Osteoblast (primary cell): ENCODE results near the gene SMC1A. TPM values are rescaled to one million over a fixed set of nuclear protein-coding genes. Genes with fewer than 3 reads are reported as not detected.
"Not testable (repeated sequence)": the region's sequence is repeated elsewhere in the genome, so short reads cannot be mapped to it uniquely, and the experiment has no call there.

ENCODE experiments used
- DNase-seq: peaks from one replicate; pipeline ENCODE4 v3.0.0; 2011; ENCODE audit warnings: low spot score, mixed read lengths; ENCODE audit not compliant: insufficient read length; ENCODE audit errors: missing footprints
- H2AFZ ChIP-seq: 2 replicates; pipeline ENCODE4 v1.6.0; 2011; ENCODE audit warnings: mild to moderate bottlenecking, low read length
- H3K27ac ChIP-seq: 2 replicates; pipeline ENCODE4 v1.5.1; 2011; ENCODE audit warnings: mild to moderate bottlenecking, low read depth, low read length, moderate library complexity
- H3K27me3 ChIP-seq: 2 replicates; pipeline ENCODE4 v1.6.0; 2012; ENCODE audit warnings: mild to moderate bottlenecking, control low read depth, inconsistent platforms, low read length, moderate library complexity; ENCODE audit not compliant: insufficient read depth
- H3K36me3 ChIP-seq: 2 replicates; pipeline ENCODE4 v1.5.1; 2011; ENCODE audit warnings: mild to moderate bottlenecking, low read length, control low read depth, moderate library complexity; ENCODE audit not compliant: insufficient read depth
- H3K4me1 ChIP-seq: 2 replicates; pipeline ENCODE4 v1.5.1; 2011; ENCODE audit warnings: mild to moderate bottlenecking, low read length, control low read depth, moderate library complexity; ENCODE audit not compliant: insufficient read depth
- H3K4me2 ChIP-seq: 2 replicates; pipeline ENCODE4 v1.6.0; 2011; ENCODE audit warnings: mild to moderate bottlenecking, low read length; ENCODE audit not compliant: insufficient read depth
- H3K4me3 ChIP-seq: fragments of 200-600 bp; sonication (generic); 3 replicates; pipeline ENCODE4 v1.5.1; 2012; ENCODE audit warnings: mild to moderate bottlenecking, low read length, inconsistent platforms; ENCODE audit not compliant: insufficient read depth
- H3K79me2 ChIP-seq: 2 replicates; pipeline ENCODE4 v1.6.0; 2012; ENCODE audit warnings: mild to moderate bottlenecking, low read length, control low read depth, inconsistent platforms; ENCODE audit not compliant: insufficient read depth
- H3K9me3 ChIP-seq: 2 replicates; pipeline ENCODE4 v1.5.1; 2011; ENCODE audit warnings: low read depth, low read length, control low read depth
- H4K20me1 ChIP-seq: 2 replicates; pipeline ENCODE4 v1.6.0; 2012; ENCODE audit warnings: mild to moderate bottlenecking, low read length, control low read depth; ENCODE audit not compliant: insufficient read depth
- CTCF ChIP-seq: IDR thresholded peaks from 2 replicates; pipeline ENCODE4 v1.5.1; 2011; ENCODE audit warnings: mild to moderate bottlenecking, low read depth, low read length, moderate library complexity; ENCODE audit errors: extremely low read depth
- total RNA-seq: library from RNA; depleted of rRNA; stranded (reverse); fragments of >200 nt; gene quantifications from 2 replicates; pipeline ENCODE4 v1.2.3, GENCODE V29; 2012

The SMC1A gene
- total RNA-seq, 1 donor = 14.8 TPM

- no peak for TF ChIP-seq CTCF
- peaks cover 8% of the 10 kb centered on the region for H3K4me1 ChIP-seq
- H3K27me3 ChIP-seq = no peaks in the 10 kb centered on the region
- H3K4me3 ChIP-seq = no peak overlapping the region
- no peak for DNase-seq
- no peak overlapping the region for H3K27ac ChIP-seq
- no peaks in the 10 kb centered on the region for H3K79me2 ChIP-seq
- peaks cover 21% of the 10 kb centered on the region for H3K36me3 ChIP-seq
- H2AFZ ChIP-seq = no peak overlapping the region
- H3K9me3 ChIP-seq = no peaks in the 10 kb centered on the region
- no peak overlapping the region for H3K4me2 ChIP-seq
- H4K20me1 ChIP-seq = no peaks in the 10 kb centered on the region
Measured at GRCh38 chrX:53376888-53377287, 45.6 kb downstream of the SMC1A start.

- Histone ChIP-seq H3K4me1 (peaks cover 8% of the 10 kb centered on the region), H3K27ac (no peak overlapping the region), H3K79me2 (no peaks in the 10 kb centered on the region), H3K4me2 (no peak overlapping the region), H3K4me3 (no peak overlapping the region), H3K9me3 (no peaks in the 10 kb centered on the region), H2AFZ (no peak overlapping the region), H3K27me3 (no peaks in the 10 kb centered on the region), H4K20me1 (no peaks in the 10 kb centered on the region), H3K36me3 (peaks cover 9% of the 10 kb centered on the region)
- DNase-seq = peak; percentile 15
- no peak for TF ChIP-seq CTCF
Measured at GRCh38 chrX:53374923-53375322, 47.5 kb downstream of the SMC1A start.

GRCh38 chrX:53374222-53374820 is 48.1 kb downstream of the SMC1A start:
- Histone ChIP-seq H3K27me3 (no peaks in the 10 kb centered on the region), H3K79me2 (no peaks in the 10 kb centered on the region), H3K4me2 (no peak overlapping the region), H2AFZ (no peak overlapping the region), H4K20me1 (no peaks in the 10 kb centered on the region), H3K36me3 (peaks cover 3% of the 10 kb centered on the region), H3K4me3 (no peak overlapping the region), H3K4me1 (peaks cover 8% of the 10 kb centered on the region), H3K27ac (no peak overlapping the region), H3K9me3 (no peaks in the 10 kb centered on the region)
- DNase-seq = peak; percentile 82
- TF ChIP-seq CTCF = no peak

DNA sequence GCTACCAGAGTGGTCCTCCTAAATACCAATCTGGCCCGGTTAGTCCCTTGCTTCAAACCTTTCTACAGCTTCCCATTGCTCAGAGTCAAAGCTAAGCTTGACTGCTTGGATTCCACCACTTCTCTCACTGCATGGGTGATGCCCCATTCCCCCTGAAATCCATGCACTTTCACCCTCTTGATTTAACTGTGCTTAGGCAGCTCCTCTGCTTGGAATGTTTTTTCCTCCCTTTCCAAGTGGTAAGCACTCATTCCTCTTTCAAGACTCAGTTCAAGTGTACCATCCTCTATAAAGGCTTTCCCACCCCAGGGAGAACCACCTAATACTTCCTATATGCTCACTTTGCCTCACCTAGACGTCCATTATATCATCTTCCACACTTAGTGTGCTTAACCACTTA is 49.1 kb downstream of the SMC1A start:
- H3K4me1 ChIP-seq = peaks cover 8% of the 10 kb centered on the region
- no peak for DNase-seq
- H2AFZ ChIP-seq = no peak overlapping the region
- no peaks in the 10 kb centered on the region for H3K79me2 ChIP-seq
- no peak overlapping the region for H3K4me2 ChIP-seq
- H3K27me3 ChIP-seq = no peaks in the 10 kb centered on the region
- H3K4me3 ChIP-seq = no peak overlapping the region
- no peak overlapping the region for H3K27ac ChIP-seq
- TF ChIP-seq CTCF = no peak
- H4K20me1 ChIP-seq = no peaks in the 10 kb centered on the region
- H3K36me3 ChIP-seq = no peaks in the 10 kb centered on the region
- no peaks in the 10 kb centered on the region for H3K9me3 ChIP-seq

GRCh38 chrX:53366454-53366853 is 56.0 kb downstream of the SMC1A start:
- H3K36me3 ChIP-seq, H3K79me2 ChIP-seq, H3K4me3 ChIP-seq, H3K9me3 ChIP-seq, DNase-seq, H3K27me3 ChIP-seq, H2AFZ ChIP-seq, H4K20me1 ChIP-seq, H3K4me1 ChIP-seq, H3K27ac ChIP-seq, H3K4me2 ChIP-seq: not testable (repeated sequence)
